Type B pancreatic cell (in vitro differentiated cells): ENCODE measurements around the gene VWA2. TPM values are rescaled to one million over a fixed set of nuclear protein-coding genes. Genes with fewer than 3 reads are reported as not detected.

Source experiments
- DNase-seq: peaks from one replicate; pipeline ENCODE4 v3.0.0; 2021; ENCODE audit warnings: mixed read lengths; ENCODE audit not compliant: unreplicated experiment; ENCODE audit errors: extremely low spot score
- H3K27ac Mint-ChIP-seq: 2 replicates; pipeline ENCODE4 v1.8.0; 2021; ENCODE audit warnings: mild to moderate bottlenecking, mixed read lengths
- H3K27me3 Mint-ChIP-seq: 2 replicates; pipeline ENCODE4 v1.8.0; 2021; ENCODE audit warnings: mixed read lengths
- H3K36me3 Mint-ChIP-seq: 2 replicates; pipeline ENCODE4 v1.8.0; 2021; ENCODE audit warnings: mixed read lengths
- H3K4me1 Mint-ChIP-seq: one replicate; pipeline ENCODE4 v1.8.0; 2021; ENCODE audit warnings: mixed read lengths; ENCODE audit not compliant: unreplicated experiment
- H3K4me3 Mint-ChIP-seq: 2 replicates; pipeline ENCODE4 v1.8.0; 2021; ENCODE audit warnings: mild to moderate bottlenecking, mixed read lengths
- H3K9me3 Mint-ChIP-seq: 2 replicates; pipeline ENCODE4 v1.8.0; 2021; ENCODE audit warnings: mixed read lengths
- CTCF ChIP-seq: fragments of 200-600 bp; sonication (generic); conservative IDR thresholded peaks from 2 replicates; pipeline ENCODE4 v1.5.0; 2021; ENCODE audit warnings: antibody characterized with exemption, mild to moderate bottlenecking
- total RNA-seq: library from RNA; stranded (reverse); gene quantifications from 2 replicates; pipeline ENCODE4 v1.2.1, GENCODE V29; 2021; ENCODE audit warnings: low replicate concordance

The VWA2 gene
- total RNA-seq, 1 donor from 2014 or later, result 2.9 TPM

- no peaks in the 10 kb centered on the region for H3K9me3 Mint-ChIP-seq
- H3K4me3 Mint-ChIP-seq, result no peak overlapping the region
- no peak for DNase-seq
- no peak for TF ChIP-seq CTCF
- H3K27ac Mint-ChIP-seq, result no peak overlapping the region
- peaks cover 7% of the 10 kb centered on the region for H3K4me1 Mint-ChIP-seq
- peaks cover 10% of the 10 kb centered on the region for H3K27me3 Mint-ChIP-seq
- H3K36me3 Mint-ChIP-seq, result no peaks in the 10 kb centered on the region
Measured at GRCh38 chr10:114311496-114312209, 72.6 kb downstream of the VWA2 start.

- no peak for DNase-seq
- TF ChIP-seq CTCF, result no peak
- Mint-ChIP-seq H3K4me1 (peaks cover 3% of the 10 kb centered on the region), H3K36me3 (no peaks in the 10 kb centered on the region), H3K9me3 (no peaks in the 10 kb centered on the region), H3K4me3 (no peak overlapping the region), H3K27me3 (peaks cover 4% of the 10 kb centered on the region), H3K27ac (no peak overlapping the region)
Measured at GRCh38 chr10:114313139-114313538, 74.1 kb downstream of the VWA2 start.

GRCh38 chr10:114313866-114314265 lies 74.8 kb downstream of the VWA2 start:
- no peak overlapping the region for H3K27ac Mint-ChIP-seq
- H3K27me3 Mint-ChIP-seq, result peaks cover 4% of the 10 kb centered on the region
- no peak for TF ChIP-seq CTCF
- H3K36me3 Mint-ChIP-seq, result no peaks in the 10 kb centered on the region
- no peak for DNase-seq
- no peak overlapping the region for H3K4me3 Mint-ChIP-seq
- H3K4me1 Mint-ChIP-seq, result peaks cover 3% of the 10 kb centered on the region
- no peaks in the 10 kb centered on the region for H3K9me3 Mint-ChIP-seq

GRCh38 chr10:114315566-114316420 lies 76.7 kb downstream of the VWA2 start:
- DNase-seq, result no peak
- Mint-ChIP-seq H3K9me3 (no peaks in the 10 kb centered on the region), H3K36me3 (no peaks in the 10 kb centered on the region), H3K27me3 (peaks cover 4% of the 10 kb centered on the region), H3K4me1 (peaks cover 3% of the 10 kb centered on the region), H3K4me3 (no peak overlapping the region), H3K27ac (no peak overlapping the region)
- TF ChIP-seq CTCF, result no peak

GRCh38 chr10:114316744-114317143 lies 77.7 kb downstream of the VWA2 start:
- no peak for TF ChIP-seq CTCF
- Mint-ChIP-seq H3K27ac (no peak overlapping the region), H3K27me3 (peaks cover 4% of the 10 kb centered on the region), H3K9me3 (no peaks in the 10 kb centered on the region), H3K36me3 (peaks cover 2% of the 10 kb centered on the region), H3K4me3 (no peak overlapping the region), H3K4me1 (peaks cover 3% of the 10 kb centered on the region)
- no peak for DNase-seq
